ENCODE results near the gene VAV2. TPM values are rescaled to one million over a fixed set of nuclear protein-coding genes. Genes with fewer than 3 reads are reported as not detected.

The VAV2 gene
- total RNA-seq, 2 experiments from 2014 or later: 4.2 TPM

- Mint-ChIP-seq H3K36me3 (no peaks in the 10 kb centered on the region), H3K27me3 (no peaks in the 10 kb centered on the region), H3K27ac (no peak overlapping the region), H3K9me3 (no peaks in the 10 kb centered on the region), H3K4me1 (no peaks in the 10 kb centered on the region), H3K4me3 (no peak overlapping the region)
- no peak for DNase-seq
Observed at GRCh38 chr9:133880851-133881661, 111.1 kb downstream of the VAV2 start.

GRCh38 chr9:133880136-133880535 is 112.0 kb downstream of the VAV2 start:
- Mint-ChIP-seq H3K4me3 (no peak overlapping the region), H3K27me3 (no peaks in the 10 kb centered on the region), H3K9me3 (no peaks in the 10 kb centered on the region), H3K27ac (no peak overlapping the region), H3K4me1 (no peaks in the 10 kb centered on the region), H3K36me3 (no peaks in the 10 kb centered on the region)
- DNase-seq: no peak

- no peak overlapping the region for H3K4me3 Mint-ChIP-seq
- H3K27me3 Mint-ChIP-seq: no peaks in the 10 kb centered on the region
- H3K9me3 Mint-ChIP-seq: no peaks in the 10 kb centered on the region
- no peak for DNase-seq
- H3K27ac Mint-ChIP-seq: no peak overlapping the region
- no peaks in the 10 kb centered on the region for H3K36me3 Mint-ChIP-seq
- H3K4me1 Mint-ChIP-seq: no peaks in the 10 kb centered on the region
Observed at GRCh38 chr9:133879615-133880014, 112.5 kb downstream of the VAV2 start.

GRCh38 chr9:133878402-133878801 is 113.7 kb downstream of the VAV2 start:
- no peaks in the 10 kb centered on the region for H3K9me3 Mint-ChIP-seq
- no peaks in the 10 kb centered on the region for H3K4me1 Mint-ChIP-seq
- H3K27me3 Mint-ChIP-seq: no peaks in the 10 kb centered on the region
- DNase-seq: no peak
- no peak overlapping the region for H3K4me3 Mint-ChIP-seq
- H3K36me3 Mint-ChIP-seq: no peaks in the 10 kb centered on the region
- H3K27ac Mint-ChIP-seq: no peak overlapping the region

- H3K27me3 Mint-ChIP-seq: no peaks in the 10 kb centered on the region
- no peaks in the 10 kb centered on the region for H3K9me3 Mint-ChIP-seq
- no peak overlapping the region for H3K27ac Mint-ChIP-seq
- no peak overlapping the region for H3K4me3 Mint-ChIP-seq
- no peaks in the 10 kb centered on the region for H3K36me3 Mint-ChIP-seq
- no peak for DNase-seq
- no peaks in the 10 kb centered on the region for H3K4me1 Mint-ChIP-seq
Observed at GRCh38 chr9:133877967-133878366, 114.2 kb downstream of the VAV2 start.

- H3K27me3 Mint-ChIP-seq: no peaks in the 10 kb centered on the region
- DNase-seq: no peak
- H3K27ac Mint-ChIP-seq: no peak overlapping the region
- H3K4me1 Mint-ChIP-seq: no peaks in the 10 kb centered on the region
- H3K36me3 Mint-ChIP-seq: no peaks in the 10 kb centered on the region
- no peaks in the 10 kb centered on the region for H3K9me3 Mint-ChIP-seq
- no peak overlapping the region for H3K4me3 Mint-ChIP-seq
Observed at GRCh38 chr9:133877327-133877726, 114.8 kb downstream of the VAV2 start.

GRCh38 chr9:133876836-133877235 is 115.3 kb downstream of the VAV2 start:
- Mint-ChIP-seq H3K4me3 (no peak overlapping the region), H3K36me3 (no peaks in the 10 kb centered on the region), H3K27me3 (no peaks in the 10 kb centered on the region), H3K27ac (no peak overlapping the region), H3K9me3 (no peaks in the 10 kb centered on the region), H3K4me1 (no peaks in the 10 kb centered on the region)
- DNase-seq: no peak

GRCh38 chr9:133876144-133876543 is 116.0 kb downstream of the VAV2 start:
- Mint-ChIP-seq H3K36me3 (no peaks in the 10 kb centered on the region), H3K4me3 (no peak overlapping the region), H3K9me3 (no peaks in the 10 kb centered on the region), H3K27ac (no peak overlapping the region), H3K27me3 (no peaks in the 10 kb centered on the region), H3K4me1 (no peaks in the 10 kb centered on the region)
- no peak for DNase-seq

- Mint-ChIP-seq H3K4me3 (no peak overlapping the region), H3K36me3 (no peaks in the 10 kb centered on the region), H3K4me1 (peaks cover 4% of the 10 kb centered on the region), H3K27ac (no peak overlapping the region), H3K9me3 (no peaks in the 10 kb centered on the region), H3K27me3 (peaks cover 4% of the 10 kb centered on the region)
- DNase-seq: no peak
Observed at GRCh38 chr9:133875131-133875530, 117.0 kb downstream of the VAV2 start.

GRCh38 chr9:133874659-133875058 is 117.5 kb downstream of the VAV2 start:
- Mint-ChIP-seq H3K9me3 (no peaks in the 10 kb centered on the region), H3K27me3 (peaks cover 9% of the 10 kb centered on the region), H3K4me1 (peaks cover 8% of the 10 kb centered on the region), H3K27ac (no peak overlapping the region), H3K36me3 (no peaks in the 10 kb centered on the region), H3K4me3 (no peak overlapping the region)
- DNase-seq: no peak

- H3K4me1 Mint-ChIP-seq: peaks cover 10% of the 10 kb centered on the region
- H3K27me3 Mint-ChIP-seq: peaks cover 12% of the 10 kb centered on the region
- H3K36me3 Mint-ChIP-seq: no peaks in the 10 kb centered on the region
- no peaks in the 10 kb centered on the region for H3K9me3 Mint-ChIP-seq
- no peak overlapping the region for H3K4me3 Mint-ChIP-seq
- DNase-seq: no peak
- H3K27ac Mint-ChIP-seq: no peak overlapping the region
Observed at GRCh38 chr9:133874060-133874657, 118.0 kb downstream of the VAV2 start.

- Mint-ChIP-seq H3K9me3 (no peaks in the 10 kb centered on the region), H3K4me1 (peaks cover 10% of the 10 kb centered on the region), H3K27me3 (peaks cover 12% of the 10 kb centered on the region), H3K27ac (no peak overlapping the region), H3K36me3 (no peaks in the 10 kb centered on the region), H3K4me3 (no peak overlapping the region)
- DNase-seq: no peak
Observed at GRCh38 chr9:133873461-133873891, 118.6 kb downstream of the VAV2 start.

- no peak for DNase-seq
- Mint-ChIP-seq H3K9me3 (no peaks in the 10 kb centered on the region), H3K4me3 (no peak overlapping the region), H3K4me1 (peaks cover 10% of the 10 kb centered on the region), H3K36me3 (no peaks in the 10 kb centered on the region), H3K27ac (no peak overlapping the region), H3K27me3 (peaks cover 12% of the 10 kb centered on the region)
Observed at GRCh38 chr9:133873009-133873408, 119.1 kb downstream of the VAV2 start.

- H3K4me1 Mint-ChIP-seq: peaks cover 10% of the 10 kb centered on the region
- H3K27me3 Mint-ChIP-seq: peaks cover 12% of the 10 kb centered on the region
- no peak for DNase-seq
- peaks cover 2% of the 10 kb centered on the region for H3K36me3 Mint-ChIP-seq
- no peak overlapping the region for H3K4me3 Mint-ChIP-seq
- no peak overlapping the region for H3K27ac Mint-ChIP-seq
- H3K9me3 Mint-ChIP-seq: no peaks in the 10 kb centered on the region
Observed at GRCh38 chr9:133870598-133871595, 121.2 kb downstream of the VAV2 start.

Data from activated naive CD8-positive, alpha-beta T cell treated with anti-CD3 and anti-CD28 coated beads for 36 hours (primary cell).